ENCODE measurements around the gene FCF1.
"Not testable (repeated sequence)": the region's sequence is repeated elsewhere in the genome, so short reads cannot be mapped to it uniquely, and the experiment has no call there.

DNA sequence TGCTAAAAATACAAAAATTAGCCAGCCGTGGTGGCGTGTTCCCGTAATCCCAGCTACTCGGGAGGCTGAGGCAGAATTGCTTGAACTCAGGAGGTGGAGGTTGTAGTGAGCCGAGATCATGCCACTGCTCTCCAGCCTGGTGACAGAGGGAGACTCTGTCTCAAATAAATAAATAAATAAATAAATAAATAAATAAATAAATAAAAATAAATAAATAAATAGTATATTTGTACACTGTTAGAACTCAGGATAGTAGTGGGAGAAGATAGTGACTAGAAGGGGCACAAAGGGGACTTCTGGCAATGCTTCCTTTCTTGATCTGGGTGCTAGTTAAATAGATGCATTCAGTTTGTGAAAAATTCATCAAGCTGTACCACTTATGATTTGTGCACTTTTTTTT is 45.6 kb downstream of the FCF1 start:
- not testable (repeated sequence) for TF ChIP-seq POLR2A, POLR2AphosphoS5 (IDR thresholded peaks at IDR 0.05)

Data from spleen (tissue), 3 donors.